GM18505 (cell line): ENCODE measurements around the gene ACSF2.
A peak's percentile ranks its signal among the peaks of the same experiment; 100 is the strongest.

Experiments
- ATAC-seq: cut with Tn5 transposase; IDR thresholded peaks from one replicate; pipeline ENCODE4 v1.9.1; 2021; ENCODE audit not compliant: unreplicated experiment
- POLR2A ChIP-seq: IDR thresholded peaks from 4 replicates; pipeline ENCODE4 v1.6.1; 2011; ENCODE audit warnings: borderline replicate concordance; ENCODE audit not compliant: insufficient read depth, insufficient read length; ENCODE audit errors: extremely low read depth

The ACSF2 gene

DNA sequence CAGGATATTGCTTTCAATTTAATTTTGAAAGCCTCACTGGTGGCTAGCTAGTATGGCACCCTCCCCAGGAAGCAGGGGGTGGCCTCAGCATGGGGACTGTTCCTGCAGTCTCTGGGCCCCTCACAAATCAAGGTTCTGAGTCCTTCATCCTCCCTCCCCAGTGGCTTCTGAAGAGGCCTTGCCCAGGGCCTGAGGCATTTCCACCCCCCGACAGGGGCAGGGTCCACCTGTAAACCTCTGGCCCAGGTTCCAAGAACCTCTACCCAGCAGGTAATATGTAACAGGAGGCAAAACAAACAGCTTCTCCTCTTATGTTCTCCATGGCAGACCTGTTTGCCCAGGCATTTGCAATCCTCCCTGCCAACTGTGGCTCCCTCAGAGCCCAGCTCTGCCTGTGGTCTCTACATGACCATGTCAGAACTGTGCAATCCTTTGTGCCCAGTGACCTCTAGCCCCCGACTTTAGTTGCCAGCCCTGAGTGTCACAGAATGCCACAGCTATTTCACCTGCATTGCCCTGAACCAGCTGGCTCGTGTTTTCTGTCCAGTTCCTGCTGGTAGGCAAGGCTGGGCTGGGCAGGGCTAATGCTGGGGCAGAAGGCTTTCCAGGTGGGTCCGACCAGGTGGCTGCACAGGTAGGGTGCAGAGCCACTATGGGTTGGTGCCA, 14.3 kb downstream of the ACSF2 start:
- ATAC-seq: no peak
- no peak for TF ChIP-seq POLR2A

DNA sequence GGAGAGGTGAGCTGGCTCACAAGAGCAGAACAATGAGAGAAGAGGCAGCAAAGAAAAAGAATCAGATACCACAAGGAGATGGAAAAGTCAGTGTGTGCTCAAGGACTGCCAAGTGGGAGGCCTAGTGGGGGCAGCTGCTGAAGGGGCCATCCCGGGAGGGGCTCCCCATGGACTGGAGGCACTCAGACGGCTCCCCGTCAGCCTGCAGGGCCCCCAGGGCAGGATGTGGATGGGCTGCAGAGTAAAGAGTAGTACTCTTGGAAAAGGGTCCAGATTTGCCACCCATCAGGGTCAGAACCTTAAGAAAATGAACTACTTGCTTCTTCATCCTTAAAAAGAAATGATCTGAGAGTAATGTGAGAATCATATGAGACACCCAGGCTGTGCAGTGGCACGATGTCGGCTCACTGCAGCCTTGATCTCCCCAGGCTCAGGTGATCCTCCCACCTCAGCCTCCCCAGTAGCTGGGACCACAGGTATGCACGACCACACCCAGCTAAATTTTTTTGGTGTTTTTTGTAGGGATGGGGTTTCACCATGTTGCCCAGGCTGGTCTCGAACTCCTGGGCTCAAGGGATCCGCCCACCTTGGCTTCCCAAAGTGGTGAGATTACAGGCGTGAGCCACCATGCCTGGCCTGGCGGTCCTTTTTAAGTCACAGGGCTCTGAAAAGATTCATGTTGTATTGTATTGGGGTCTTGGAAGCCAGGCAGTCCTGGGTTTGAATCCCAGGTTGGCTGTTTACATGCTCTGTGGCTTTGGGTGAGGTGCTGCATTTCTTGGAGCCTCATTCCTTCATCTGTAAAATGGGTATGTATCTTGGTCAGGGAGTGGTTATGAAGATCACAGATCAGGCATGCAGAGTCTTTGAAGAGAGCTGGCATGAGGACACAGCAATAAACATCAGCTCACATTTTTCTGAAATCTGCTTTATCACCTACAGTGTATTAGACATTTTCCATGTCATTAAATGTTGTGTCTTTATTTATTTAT, 15.1 kb downstream of the ACSF2 start:
- ATAC-seq: no peak
- no peak for TF ChIP-seq POLR2A

DNA sequence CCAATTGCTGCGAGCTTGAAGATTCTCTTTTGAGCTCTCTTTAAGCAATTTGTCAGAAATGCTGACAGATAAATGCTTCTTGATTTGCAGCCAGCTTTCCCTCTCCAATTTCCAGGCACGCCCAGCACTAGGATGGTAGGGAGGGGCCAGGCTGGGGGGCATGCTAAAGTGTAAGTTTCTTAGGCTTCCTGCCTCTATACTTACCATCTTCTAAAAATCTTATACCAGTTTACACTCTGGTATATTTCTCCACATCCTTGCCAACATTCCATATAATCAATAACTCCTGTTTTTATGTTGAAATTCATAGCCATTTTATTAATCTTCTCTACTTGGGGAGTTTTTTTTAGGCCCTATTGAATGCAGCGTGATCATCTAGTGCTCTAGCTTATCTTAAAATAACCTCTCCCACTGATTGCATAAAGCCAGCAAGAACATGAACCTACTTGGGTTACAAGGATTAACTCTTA, 17.5 kb downstream of the ACSF2 start:
- TF ChIP-seq POLR2A: no peak
- ATAC-seq: no peak

DNA sequence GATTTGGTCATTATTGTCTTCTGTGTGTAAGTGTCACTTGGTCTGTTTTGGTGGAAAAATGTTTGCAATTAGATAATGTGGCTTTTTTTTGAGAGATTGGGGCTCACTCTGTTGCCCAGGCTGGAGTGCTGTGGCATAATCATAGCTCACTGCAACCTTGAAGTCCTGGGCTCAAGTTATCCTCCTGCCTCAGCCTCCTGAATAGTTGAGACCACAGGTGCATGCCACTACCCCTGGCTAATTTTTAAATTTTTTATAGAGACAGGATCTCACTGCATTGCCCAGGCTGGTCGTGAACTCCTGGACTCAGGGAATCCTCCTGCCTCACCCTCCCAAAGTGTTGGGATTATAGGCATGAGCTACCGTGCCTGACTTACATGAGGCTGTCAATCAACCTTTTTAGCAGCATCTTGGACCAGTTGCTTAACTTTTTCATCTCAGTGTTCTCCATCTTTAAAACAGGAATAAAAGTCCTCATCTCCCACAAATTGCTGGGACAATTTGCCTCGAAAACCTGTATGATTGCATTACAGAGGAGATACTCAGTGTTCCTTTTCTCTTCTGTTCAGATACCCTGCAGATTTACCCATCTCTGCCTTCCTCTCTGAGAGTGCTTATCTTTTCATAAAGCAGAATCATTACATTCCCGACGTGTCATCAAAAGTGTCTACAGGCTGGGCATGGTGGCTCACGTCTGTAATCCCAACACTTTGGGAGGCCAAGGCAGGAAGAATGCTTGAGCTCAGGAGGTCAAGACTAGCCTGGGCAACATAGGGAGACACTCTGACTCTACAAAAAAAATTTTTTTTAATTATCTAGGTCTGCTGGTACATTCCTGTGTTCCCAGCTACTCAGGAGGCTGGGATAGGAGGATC, 19.1 kb downstream of the ACSF2 start:
- no peak for TF ChIP-seq POLR2A
- ATAC-seq: no peak

DNA sequence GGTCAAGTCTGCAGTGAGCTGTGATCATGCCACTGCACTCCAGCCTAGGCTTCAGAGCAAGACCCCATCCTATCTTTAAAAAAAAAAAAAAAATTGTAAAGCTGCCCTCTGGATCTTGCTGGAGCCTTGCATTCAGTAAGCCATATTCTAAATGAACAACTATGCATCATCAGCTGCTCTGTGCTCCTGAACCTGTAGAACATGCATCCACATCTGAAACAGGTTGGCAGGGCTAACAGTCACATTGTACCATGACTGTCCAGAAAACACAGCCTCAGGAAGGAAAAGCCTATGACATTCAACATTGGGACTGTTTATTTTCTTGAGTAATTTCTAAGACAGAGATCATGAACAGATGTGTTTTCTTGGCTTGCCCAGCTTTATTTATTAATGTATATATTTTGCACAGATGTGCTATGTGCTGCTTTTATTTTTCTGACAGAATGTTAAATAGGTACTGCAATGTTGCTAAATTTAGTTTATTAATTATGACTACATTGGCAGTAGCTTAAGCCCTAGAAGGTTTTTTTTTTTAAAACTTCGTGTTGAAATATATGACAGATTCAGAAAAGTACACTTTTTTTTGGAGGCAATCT, 19.8 kb downstream of the ACSF2 start:
- no peak for ATAC-seq
- TF ChIP-seq POLR2A: no peak

DNA sequence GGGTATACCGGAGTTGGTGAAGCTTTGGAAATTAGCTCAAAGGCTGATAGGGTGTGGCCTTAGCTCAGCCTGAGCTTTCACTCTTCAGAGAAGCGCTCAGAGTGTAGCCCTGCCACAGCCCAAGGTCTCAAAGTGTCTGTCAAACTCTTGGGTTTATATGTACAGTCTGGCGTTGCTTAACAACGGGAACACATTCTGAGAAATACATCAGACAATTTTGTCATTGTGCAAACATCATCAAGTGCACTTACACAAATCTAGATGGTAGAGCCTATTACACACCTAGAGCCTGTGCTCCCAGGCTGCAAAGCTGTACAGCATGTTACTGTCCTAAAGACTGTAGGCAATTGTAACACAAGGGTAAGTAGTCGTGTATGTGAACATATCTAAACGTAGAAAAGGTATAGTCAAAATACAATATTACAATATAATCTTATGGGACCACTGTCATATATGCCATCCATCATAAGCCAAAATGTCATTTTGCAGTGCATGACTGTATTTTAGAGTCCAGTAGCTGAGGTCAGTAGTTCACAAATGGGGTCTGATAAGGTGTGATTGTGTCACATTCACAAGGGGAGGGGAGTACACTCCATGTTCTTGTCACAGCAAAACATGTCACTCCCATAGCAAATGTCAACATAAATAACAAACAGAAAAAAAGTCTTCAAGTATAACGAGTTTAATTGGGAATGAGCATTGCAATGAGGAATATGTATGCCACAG, 22.0 kb downstream of the ACSF2 start:
- ATAC-seq: no peak
- TF ChIP-seq POLR2A: no peak

DNA sequence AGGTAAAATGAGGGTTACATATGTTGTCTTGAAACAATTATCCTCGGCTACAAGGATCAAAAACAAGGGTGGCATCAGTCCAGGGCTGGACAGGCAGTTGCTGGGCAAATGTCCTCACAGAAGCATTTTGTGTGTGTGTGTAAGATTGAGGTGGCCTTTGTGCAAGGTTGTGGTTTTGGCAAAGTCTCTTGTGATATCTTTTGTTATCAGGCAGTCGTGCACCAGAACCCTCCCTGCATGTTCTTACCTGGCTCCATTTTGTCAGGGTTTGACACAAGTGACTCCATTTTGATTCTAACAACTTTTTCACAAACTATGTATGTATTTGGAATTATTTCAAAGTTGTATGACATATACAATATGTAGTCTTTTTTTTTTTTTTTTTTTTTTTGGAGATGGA, 22.6 kb downstream of the ACSF2 start:
- ATAC-seq: no peak
- no peak for TF ChIP-seq POLR2A

DNA sequence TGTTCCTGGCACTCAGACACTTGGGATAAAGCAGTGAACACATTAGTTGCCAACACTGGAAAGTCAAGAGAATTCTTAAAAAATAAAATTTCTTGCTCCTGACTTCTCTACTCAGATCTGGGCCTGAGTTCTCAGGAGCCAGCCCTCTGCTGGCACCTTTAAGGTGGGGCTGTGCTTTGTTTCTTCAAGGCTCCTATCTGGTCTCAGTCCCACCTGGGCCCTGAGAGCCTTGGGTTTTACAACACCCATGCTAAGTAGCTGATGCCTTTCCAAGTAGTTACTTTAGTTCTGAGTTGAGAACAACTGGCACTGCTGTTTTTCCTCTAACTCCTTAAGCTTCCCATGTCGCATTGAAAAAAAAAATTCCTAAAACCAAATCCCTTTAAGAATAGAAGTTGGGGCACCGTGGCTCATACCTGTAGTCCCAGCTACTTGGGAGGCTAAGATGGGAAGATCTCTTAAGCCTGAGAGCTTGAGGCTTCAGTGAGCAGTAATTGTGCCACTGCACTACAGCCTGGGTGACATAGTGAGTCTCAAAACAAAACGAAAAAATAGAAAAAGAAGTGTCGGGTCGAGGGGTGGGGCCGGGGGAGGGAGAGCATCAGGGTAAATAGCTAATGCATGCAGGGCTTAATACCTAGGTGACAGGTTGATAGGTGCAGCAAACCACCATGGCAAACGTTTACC, 26.1 kb downstream of the ACSF2 start:
- ATAC-seq: peak; percentile 29
- no peak for TF ChIP-seq POLR2A

DNA sequence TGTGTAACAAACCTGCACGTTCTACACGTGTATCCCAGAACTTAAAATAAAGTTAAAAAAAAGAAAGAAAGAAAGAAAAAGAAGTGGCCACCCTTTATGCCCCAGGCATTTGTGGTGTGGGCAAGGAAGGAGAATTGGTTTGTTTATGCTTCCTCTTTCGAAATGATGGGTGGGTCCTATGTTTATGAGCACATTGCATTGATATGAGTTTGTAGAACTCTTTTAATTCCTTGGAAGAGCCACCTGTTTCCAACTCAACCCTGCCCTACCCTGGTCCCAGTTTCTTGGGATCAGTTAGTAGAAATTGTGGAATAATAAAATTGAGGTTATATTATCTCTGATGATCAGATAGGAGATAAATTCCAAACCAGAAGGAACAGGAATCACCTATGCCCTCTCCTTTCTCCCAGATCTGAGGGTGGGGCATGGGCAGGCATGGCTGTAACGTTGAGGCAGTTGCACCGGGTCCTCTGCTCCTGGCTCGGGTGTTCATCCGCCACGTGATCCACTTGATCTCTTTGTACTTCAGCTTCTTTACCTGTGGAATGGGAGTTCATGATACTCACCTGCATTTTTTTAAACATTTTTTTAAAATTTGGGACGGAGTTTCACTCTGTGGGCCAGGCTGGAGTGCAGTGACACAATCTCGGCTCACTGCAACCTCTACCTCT, 26.7 kb downstream of the ACSF2 start:
- no peak for TF ChIP-seq POLR2A
- peak; percentile 66 for ATAC-seq

DNA sequence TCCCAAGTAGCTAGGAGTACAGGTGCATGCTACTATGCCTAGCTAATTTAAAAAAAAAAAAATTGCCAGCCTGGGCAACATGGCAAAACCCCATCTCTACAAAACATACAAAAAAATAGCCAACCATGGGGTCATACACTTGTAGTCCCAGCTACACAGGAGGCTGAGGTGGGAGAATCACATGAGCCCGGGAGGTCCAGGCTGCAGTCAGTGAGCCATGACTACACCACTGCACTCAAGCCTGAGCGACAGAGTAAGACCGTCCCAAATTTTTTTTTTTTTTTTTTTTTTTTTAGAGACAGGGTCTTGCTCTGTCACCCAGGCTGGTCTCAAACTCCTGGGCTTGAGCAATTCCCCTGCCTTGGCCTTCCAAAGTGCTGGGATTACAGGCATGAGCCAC, 27.9 kb downstream of the ACSF2 start:
- no peak for TF ChIP-seq POLR2A
- no peak for ATAC-seq

DNA sequence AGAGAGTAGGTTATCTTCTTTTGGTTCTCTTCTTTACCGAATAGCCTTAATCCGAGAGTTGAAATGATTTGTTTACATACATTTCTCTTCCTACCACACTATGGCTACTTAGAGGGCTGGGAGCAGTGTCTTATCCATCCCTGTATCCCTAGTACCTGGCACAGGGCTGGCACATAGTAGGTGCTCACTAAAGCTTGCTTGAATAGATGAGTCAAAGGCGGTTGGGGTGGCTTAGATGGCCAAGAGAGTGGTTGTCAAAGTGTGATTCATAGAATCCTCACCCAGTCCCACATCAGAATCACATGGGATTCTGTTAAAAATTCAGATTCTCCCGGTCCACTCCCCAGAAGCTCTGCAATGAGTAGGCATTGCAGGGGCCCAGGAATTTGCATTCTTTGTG, 31.6 kb downstream of the ACSF2 start:
- ATAC-seq: no peak

More for the DNA sequence above, 31.6 kb downstream of the ACSF2 start:
- TF ChIP-seq POLR2A: no peak
